Naive B cell (primary cell): Measurements from ENCODE around the gene NAALADL2. TPM values are rescaled to one million over a fixed set of nuclear protein-coding genes. Genes with fewer than 3 reads are reported as not detected.
"Not testable (repeated sequence)": the region's sequence is repeated elsewhere in the genome, so short reads cannot be mapped to it uniquely, and the experiment has no call there.

Experiments
- ATAC-seq, 2 donors: fragments of 150-1000 bp; cut with Tn5 transposase; 2 replicates each; pipeline ENCODE4 v1.10.0; 2021; ENCODE audit warnings: low read depth in 2 of 2, mild to moderate bottlenecking in 2 of 2, moderate library complexity in 2 of 2
- DNase-seq: peaks from one replicate; pipeline ENCODE4 v3.0.0; 2022
- H3K27ac Mint-ChIP-seq, 6 donors: one replicate each; pipeline ENCODE4 v1.8.0; 2020 to 2022; ENCODE audit warnings: mild to moderate bottlenecking in 6 of 6, mixed read lengths in 6 of 6, moderate library complexity in 5 of 6, inconsistent platforms in 2 of 6
- H3K27me3 Mint-ChIP-seq, 3 donors: one replicate each; pipeline ENCODE4 v1.8.0; 2021 to 2022; ENCODE audit warnings: mixed read lengths in 3 of 3, mild to moderate bottlenecking in 1 of 3
- H3K36me3 Mint-ChIP-seq, 2 donors: one replicate each; pipeline ENCODE4 v1.8.0; 2020 to 2022; ENCODE audit warnings: mixed read lengths in 2 of 2, inconsistent platforms in 1 of 2, mild to moderate bottlenecking in 1 of 2
- H3K4me1 Mint-ChIP-seq, 3 donors: one replicate each; pipeline ENCODE4 v1.8.0; 2020 to 2022; ENCODE audit warnings: mixed read lengths in 3 of 3, inconsistent platforms in 1 of 3, mild to moderate bottlenecking in 1 of 3, moderate library complexity in 1 of 3
- H3K4me3 Mint-ChIP-seq, 8 donors: one replicate each; pipeline ENCODE4 v1.8.0; 2020 to 2022; ENCODE audit warnings: mild to moderate bottlenecking in 8 of 8, mixed read lengths in 8 of 8, moderate library complexity in 8 of 8, inconsistent platforms in 2 of 8
- H3K9me3 Mint-ChIP-seq, 7 donors: one replicate each; pipeline ENCODE4 v1.8.0; 2020 to 2022; ENCODE audit warnings: mixed read lengths in 7 of 7, mild to moderate bottlenecking in 5 of 7, inconsistent platforms in 2 of 7, moderate library complexity in 1 of 7
- polyA plus RNA-seq, 6 donors: library from polyadenylated mRNA; unstranded; fragments of 300-500 nt; fragmentation: Illumina TruSeq; gene quantifications; one replicate each; pipeline ENCODE4 v1.2.3, GENCODE V29; 2021; ENCODE audit warnings: low read depth in 6 of 6

Gene NAALADL2
- polyA plus RNA-seq, 6 donors from 2014 or later, result not detected

GRCh38 chr3:175741951-175742350, 882.8 kb downstream of the NAALADL2 start:
- Mint-ChIP-seq H3K4me3 (no peak overlapping the region), H3K4me1 (no peaks in the 10 kb centered on the region), H3K27me3 (no peaks in the 10 kb centered on the region), H3K9me3 (peaks cover 0 to 9% (median 0%) of the 10 kb centered on the region in 7 donors), H3K27ac (no peak overlapping the region), H3K36me3 (no peaks in the 10 kb centered on the region)
- DNase-seq (no peak), ATAC-seq (no peak)

- no peak overlapping the region for H3K27ac Mint-ChIP-seq
- no peaks in the 10 kb centered on the region for H3K4me1 Mint-ChIP-seq
- ATAC-seq, result no peak
- no peaks in the 10 kb centered on the region for H3K27me3 Mint-ChIP-seq
- no peak for DNase-seq
- H3K9me3 Mint-ChIP-seq, result peaks cover 0 to 9% (median 0%) of the 10 kb centered on the region in 7 donors
- H3K4me3 Mint-ChIP-seq, result no peak overlapping the region
- no peaks in the 10 kb centered on the region for H3K36me3 Mint-ChIP-seq
These were observed 884.7 kb downstream of the NAALADL2 start for GRCh38 chr3:175743733-175744400.

GRCh38 chr3:175746308-175746707, 887.2 kb downstream of the NAALADL2 start:
- H3K36me3 Mint-ChIP-seq, result no peaks in the 10 kb centered on the region
- ATAC-seq (no peak), DNase-seq (no peak)
- no peak overlapping the region for H3K27ac Mint-ChIP-seq
- H3K4me1 Mint-ChIP-seq, result no peaks in the 10 kb centered on the region
- H3K4me3 Mint-ChIP-seq, result no peak overlapping the region
- peaks cover 0 to 9% (median 0%) of the 10 kb centered on the region in 7 donors for H3K9me3 Mint-ChIP-seq
- no peaks in the 10 kb centered on the region for H3K27me3 Mint-ChIP-seq

GRCh38 chr3:175748087-175748730, 889.1 kb downstream of the NAALADL2 start:
- Mint-ChIP-seq H3K4me3 (no peak overlapping the region), H3K4me1 (no peaks in the 10 kb centered on the region), H3K27ac (no peak overlapping the region), H3K36me3 (no peaks in the 10 kb centered on the region), H3K9me3 (peaks cover 0 to 9% (median 0%) of the 10 kb centered on the region in 7 donors), H3K27me3 (no peaks in the 10 kb centered on the region)
- DNase-seq (no peak), ATAC-seq (no peak)

GRCh38 chr3:175749981-175750380, 890.8 kb downstream of the NAALADL2 start:
- H3K27me3 Mint-ChIP-seq, result no peaks in the 10 kb centered on the region
- H3K9me3 Mint-ChIP-seq, result peaks cover 0 to 3% (median 0%) of the 10 kb centered on the region in 7 donors
- no peak overlapping the region for H3K4me3 Mint-ChIP-seq
- no peak overlapping the region for H3K27ac Mint-ChIP-seq
- H3K36me3 Mint-ChIP-seq, result no peaks in the 10 kb centered on the region
- DNase-seq (no peak), ATAC-seq (no peak)
- no peaks in the 10 kb centered on the region for H3K4me1 Mint-ChIP-seq

GRCh38 chr3:175751089-175751488, 892.0 kb downstream of the NAALADL2 start:
- H3K36me3 Mint-ChIP-seq, result no peaks in the 10 kb centered on the region
- no peak for ATAC-seq
- H3K27me3 Mint-ChIP-seq, result no peaks in the 10 kb centered on the region
- H3K27ac Mint-ChIP-seq, result no peak overlapping the region
- peaks cover 0 to 3% (median 0%) of the 10 kb centered on the region in 7 donors for H3K9me3 Mint-ChIP-seq
- H3K4me1 Mint-ChIP-seq, result no peaks in the 10 kb centered on the region
- no peak for DNase-seq
- no peak overlapping the region for H3K4me3 Mint-ChIP-seq

- H3K4me3 Mint-ChIP-seq, result no peak overlapping the region
- H3K9me3 Mint-ChIP-seq, result peaks cover 0 to 7% (median 3%) of the 10 kb centered on the region in 7 donors
- H3K27ac Mint-ChIP-seq, result no peak overlapping the region
- DNase-seq, result no peak
- H3K4me1 Mint-ChIP-seq, result no peaks in the 10 kb centered on the region
- ATAC-seq, result no peak
- no peaks in the 10 kb centered on the region for H3K36me3 Mint-ChIP-seq
- no peaks in the 10 kb centered on the region for H3K27me3 Mint-ChIP-seq
These were observed 904.8 kb downstream of the NAALADL2 start for GRCh38 chr3:175763948-175764347.

- no peak for DNase-seq
- Mint-ChIP-seq H3K27me3 (no peaks in the 10 kb centered on the region), H3K9me3 (peaks cover 0 to 7% (median 2%) of the 10 kb centered on the region in 7 donors), H3K4me1 (no peaks in the 10 kb centered on the region), H3K4me3 (no peak overlapping the region), H3K27ac (no peak overlapping the region), H3K36me3 (no peaks in the 10 kb centered on the region)
- no peak for ATAC-seq
These were observed 905.6 kb downstream of the NAALADL2 start for GRCh38 chr3:175764722-175765121.

- no peak overlapping the region for H3K27ac Mint-ChIP-seq
- H3K9me3 Mint-ChIP-seq, result peaks cover 0 to 7% (median 0%) of the 10 kb centered on the region in 7 donors
- ATAC-seq (no peak), DNase-seq (no peak)
- H3K27me3 Mint-ChIP-seq, result no peaks in the 10 kb centered on the region
- H3K4me3 Mint-ChIP-seq, result no peak overlapping the region
- H3K4me1 Mint-ChIP-seq, result no peaks in the 10 kb centered on the region
- no peaks in the 10 kb centered on the region for H3K36me3 Mint-ChIP-seq
These were observed 911.3 kb downstream of the NAALADL2 start for GRCh38 chr3:175770426-175770825.

- DNase-seq, result no peak
- H3K27me3 Mint-ChIP-seq, result no peaks in the 10 kb centered on the region
- H3K27ac Mint-ChIP-seq, result no peak overlapping the region
- no peaks in the 10 kb centered on the region for H3K4me1 Mint-ChIP-seq
- H3K9me3 Mint-ChIP-seq, result peaks cover 0 to 8% (median 1%) of the 10 kb centered on the region in 7 donors
- no peak for ATAC-seq
- no peaks in the 10 kb centered on the region for H3K36me3 Mint-ChIP-seq
- H3K4me3 Mint-ChIP-seq, result no peak overlapping the region
These were observed 918.4 kb downstream of the NAALADL2 start for GRCh38 chr3:175777495-175777894.

GRCh38 chr3:175777965-175778364, 918.8 kb downstream of the NAALADL2 start:
- no peak overlapping the region for H3K27ac Mint-ChIP-seq
- ATAC-seq (no peak), DNase-seq (no peak)
- H3K36me3 Mint-ChIP-seq, result no peaks in the 10 kb centered on the region
- H3K4me3 Mint-ChIP-seq, result no peak overlapping the region
- H3K4me1 Mint-ChIP-seq, result no peaks in the 10 kb centered on the region
- peaks cover 0 to 8% (median 1%) of the 10 kb centered on the region in 7 donors for H3K9me3 Mint-ChIP-seq
- H3K27me3 Mint-ChIP-seq, result no peaks in the 10 kb centered on the region

- Mint-ChIP-seq H3K4me1 (no peaks in the 10 kb centered on the region), H3K36me3 (no peaks in the 10 kb centered on the region), H3K27ac (no peak overlapping the region), H3K4me3 (no peak overlapping the region), H3K27me3 (no peaks in the 10 kb centered on the region), H3K9me3 (peaks cover 0 to 8% (median 0%) of the 10 kb centered on the region in 7 donors)
- ATAC-seq (no peak), DNase-seq (no peak)
These were observed 919.9 kb downstream of the NAALADL2 start for GRCh38 chr3:175778994-175779393.

GRCh38 chr3:175787109-175787508, 928.0 kb downstream of the NAALADL2 start:
- ATAC-seq, H3K36me3 Mint-ChIP-seq, DNase-seq, H3K4me1 Mint-ChIP-seq, H3K27me3 Mint-ChIP-seq, H3K27ac Mint-ChIP-seq, H3K4me3 Mint-ChIP-seq, H3K9me3 Mint-ChIP-seq: not testable (repeated sequence)

- no peak for ATAC-seq
These were observed 933.1 kb downstream of the NAALADL2 start for GRCh38 chr3:175792245-175792644.

More at GRCh38 chr3:175792245-175792644, 933.1 kb downstream of the NAALADL2 start:
- peaks cover 0 to 6% (median 3%) of the 10 kb centered on the region in 7 donors for H3K9me3 Mint-ChIP-seq
- no peaks in the 10 kb centered on the region for H3K36me3 Mint-ChIP-seq
- DNase-seq, result no peak
- H3K4me3 Mint-ChIP-seq, result no peak overlapping the region
- no peaks in the 10 kb centered on the region for H3K27me3 Mint-ChIP-seq
- no peak overlapping the region for H3K27ac Mint-ChIP-seq
- H3K4me1 Mint-ChIP-seq, result no peaks in the 10 kb centered on the region
